Activated CD8-positive, alpha-beta memory T cell treated with anti-CD3 and anti-CD28 coated beads for 24 hours (primary cell): ENCODE data around the gene JADE3.
"Not testable (repeated sequence)": the region's sequence is repeated elsewhere in the genome, so short reads cannot be mapped to it uniquely, and the experiment has no call there.

Experiments
- DNase-seq: peaks from one replicate; pipeline ENCODE4 v3.0.0-alpha.2; 2020

Gene JADE3

GRCh38 chrX:46938589-46938988, 26.4 kb downstream of the JADE3 start:
- no peak for DNase-seq

- DNase-seq = no peak
These were observed 29.1 kb downstream of the JADE3 start for GRCh38 chrX:46941341-46941740.

GRCh38 chrX:46953137-46953527, 40.9 kb downstream of the JADE3 start:
- DNase-seq = no peak

- no peak for DNase-seq
These were observed 41.4 kb downstream of the JADE3 start for GRCh38 chrX:46953597-46953996.

GRCh38 chrX:46954716-46955115, 42.5 kb downstream of the JADE3 start:
- no peak for DNase-seq

GRCh38 chrX:46956589-46956988, 44.4 kb downstream of the JADE3 start:
- DNase-seq = not testable (repeated sequence)

- no peak for DNase-seq
These were observed 45.1 kb downstream of the JADE3 start for GRCh38 chrX:46957297-46957696.

- DNase-seq = no peak
These were observed 46.9 kb downstream of the JADE3 start for GRCh38 chrX:46959101-46959500.

- DNase-seq = no peak
These were observed 47.9 kb downstream of the JADE3 start for GRCh38 chrX:46959985-46960700.

GRCh38 chrX:46961097-46961496, 48.9 kb downstream of the JADE3 start:
- DNase-seq = no peak

- DNase-seq = no peak
These were observed 49.5 kb downstream of the JADE3 start for GRCh38 chrX:46961574-46962283.

- DNase-seq = no peak
These were observed 53.0 kb downstream of the JADE3 start for GRCh38 chrX:46965125-46965758.

GRCh38 chrX:46967547-46967946, 55.3 kb downstream of the JADE3 start:
- no peak for DNase-seq

GRCh38 chrX:46977046-46977445, 64.8 kb downstream of the JADE3 start:
- not testable (repeated sequence) for DNase-seq

- DNase-seq = peak; percentile 87
These were observed 66.4 kb downstream of the JADE3 start for GRCh38 chrX:46978341-46979291.

- DNase-seq = no peak
These were observed 72.5 kb downstream of the JADE3 start for GRCh38 chrX:46984705-46985104.

GRCh38 chrX:46989548-46989947, 77.3 kb downstream of the JADE3 start:
- DNase-seq = no peak

GRCh38 chrX:46991664-46992063, 79.4 kb downstream of the JADE3 start:
- no peak for DNase-seq

GRCh38 chrX:46992070-46992469, 79.8 kb downstream of the JADE3 start:
- no peak for DNase-seq

GRCh38 chrX:46994096-46994495, 81.9 kb downstream of the JADE3 start:
- DNase-seq = no peak

GRCh38 chrX:47012131-47012530, 99.9 kb downstream of the JADE3 start:
- DNase-seq = no peak

GRCh38 chrX:47026198-47026597, 114.0 kb downstream of the JADE3 start:
- no peak for DNase-seq

GRCh38 chrX:47030339-47030738, 118.1 kb downstream of the JADE3 start:
- DNase-seq = no peak
